ENCODE measurements around the gene FCGR1A.
A peak's percentile ranks its signal among the peaks of the same experiment; 100 is the strongest.
"Not testable (repeated sequence)": the region's sequence is repeated elsewhere in the genome, so short reads cannot be mapped to it uniquely, and the experiment has no call there.

Gene FCGR1A

GRCh38 chr1:149782600-149782999, at the start of gene FCGR1A:
Gene FCGR1A, plus strand, starts transcription at chr1:149782694. Its CDS starts 50 bp downstream, at chr1:149782744.
- not testable (repeated sequence) for DNase-seq (ENCODE audit: low spot score)

- not testable (repeated sequence) for DNase-seq (ENCODE audit: low spot score)
Measured at GRCh38 chr1:149732781-149733180, 49.7 kb upstream of the FCGR1A start.

- DNase-seq (ENCODE audit: low spot score): not testable (repeated sequence)
Measured at GRCh38 chr1:149734692-149735091, 47.8 kb upstream of the FCGR1A start.

GRCh38 chr1:149740148-149740581, 42.3 kb upstream of the FCGR1A start:
- DNase-seq (ENCODE audit: low spot score): peak; percentile 58

GRCh38 chr1:149740590-149741230, 41.8 kb upstream of the FCGR1A start:
- not testable (repeated sequence) for DNase-seq (ENCODE audit: low spot score)

GRCh38 chr1:149741914-149742313, 40.6 kb upstream of the FCGR1A start:
- not testable (repeated sequence) for DNase-seq (ENCODE audit: low spot score)

- DNase-seq (ENCODE audit: low spot score): not testable (repeated sequence)
Measured at GRCh38 chr1:149746463-149747356, 35.8 kb upstream of the FCGR1A start.

- DNase-seq (ENCODE audit: low spot score): not testable (repeated sequence)
Measured at GRCh38 chr1:149747359-149748143, 34.9 kb upstream of the FCGR1A start.

- DNase-seq (ENCODE audit: low spot score): not testable (repeated sequence)
Measured at GRCh38 chr1:149748144-149748500, 34.4 kb upstream of the FCGR1A start.

GRCh38 chr1:149750562-149750961, 31.9 kb upstream of the FCGR1A start:
- not testable (repeated sequence) for DNase-seq (ENCODE audit: low spot score)

GRCh38 chr1:149752186-149752585, 30.3 kb upstream of the FCGR1A start:
- DNase-seq (ENCODE audit: low spot score): not testable (repeated sequence)

- DNase-seq (ENCODE audit: low spot score): not testable (repeated sequence)
Measured at GRCh38 chr1:149753466-149753865, 29.0 kb upstream of the FCGR1A start.

GRCh38 chr1:149755294-149755693, 27.2 kb upstream of the FCGR1A start:
- DNase-seq (ENCODE audit: low spot score): not testable (repeated sequence)

GRCh38 chr1:149762294-149762693, 20.2 kb upstream of the FCGR1A start:
- DNase-seq (ENCODE audit: low spot score): peak; percentile 4

GRCh38 chr1:149764087-149764800, 18.2 kb upstream of the FCGR1A start:
- not testable (repeated sequence) for DNase-seq (ENCODE audit: low spot score)

- not testable (repeated sequence) for DNase-seq (ENCODE audit: low spot score)
Measured at GRCh38 chr1:149766241-149766640, 16.3 kb upstream of the FCGR1A start.

GRCh38 chr1:149769216-149769615, 13.3 kb upstream of the FCGR1A start:
- DNase-seq (ENCODE audit: low spot score): not testable (repeated sequence)

GRCh38 chr1:149770661-149771060, 11.8 kb upstream of the FCGR1A start:
- DNase-seq (ENCODE audit: low spot score): peak; percentile 47

GRCh38 chr1:149771653-149772425, 10.7 kb upstream of the FCGR1A start:
- not testable (repeated sequence) for DNase-seq (ENCODE audit: low spot score)

- not testable (repeated sequence) for DNase-seq (ENCODE audit: low spot score)
Measured at GRCh38 chr1:149775510-149776147, 6.9 kb upstream of the FCGR1A start.

All from kidney tubule cell (primary cell).